ENCODE results near the gene PREX1.

Gene PREX1

DNA sequence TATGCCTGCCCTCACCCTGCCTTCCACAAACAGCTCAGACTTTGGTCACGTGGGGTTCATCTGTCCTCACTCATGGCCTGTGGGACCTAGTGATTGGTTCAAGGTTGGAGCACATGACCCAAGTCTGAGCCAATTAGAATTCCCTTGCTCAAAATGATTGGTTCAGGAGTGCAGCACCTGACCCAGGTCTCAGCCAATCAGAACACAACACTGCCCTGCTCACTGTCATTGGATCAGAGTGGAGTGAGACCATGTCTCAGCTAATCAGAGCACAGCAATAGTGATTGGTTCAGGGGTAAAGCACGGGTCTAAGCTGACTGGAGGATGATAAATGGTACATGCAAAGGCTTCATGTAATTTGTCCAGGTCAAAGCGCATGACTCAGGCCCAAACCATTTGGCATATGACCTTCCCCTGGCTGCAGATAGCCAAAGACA, 102.2 kb downstream of the PREX1 start:
- TF ChIP-seq ZNF70 (CRISPR knock-in tag; IDR thresholded peaks at IDR 0.05) (no peak), TOX (CRISPR knock-in tag; IDR thresholded peaks at IDR 0.05; ENCODE audit: borderline replicate concordance) (no peak), ARNTL (CRISPR knock-in tag; IDR thresholded peaks at IDR 0.05; ENCODE audit: borderline replicate concordance, low read depth) (no peak), ZFP30 (CRISPR knock-in tag; IDR thresholded peaks at IDR 0.05) (no peak)
- ATAC-seq = peak; percentile 61

DNA sequence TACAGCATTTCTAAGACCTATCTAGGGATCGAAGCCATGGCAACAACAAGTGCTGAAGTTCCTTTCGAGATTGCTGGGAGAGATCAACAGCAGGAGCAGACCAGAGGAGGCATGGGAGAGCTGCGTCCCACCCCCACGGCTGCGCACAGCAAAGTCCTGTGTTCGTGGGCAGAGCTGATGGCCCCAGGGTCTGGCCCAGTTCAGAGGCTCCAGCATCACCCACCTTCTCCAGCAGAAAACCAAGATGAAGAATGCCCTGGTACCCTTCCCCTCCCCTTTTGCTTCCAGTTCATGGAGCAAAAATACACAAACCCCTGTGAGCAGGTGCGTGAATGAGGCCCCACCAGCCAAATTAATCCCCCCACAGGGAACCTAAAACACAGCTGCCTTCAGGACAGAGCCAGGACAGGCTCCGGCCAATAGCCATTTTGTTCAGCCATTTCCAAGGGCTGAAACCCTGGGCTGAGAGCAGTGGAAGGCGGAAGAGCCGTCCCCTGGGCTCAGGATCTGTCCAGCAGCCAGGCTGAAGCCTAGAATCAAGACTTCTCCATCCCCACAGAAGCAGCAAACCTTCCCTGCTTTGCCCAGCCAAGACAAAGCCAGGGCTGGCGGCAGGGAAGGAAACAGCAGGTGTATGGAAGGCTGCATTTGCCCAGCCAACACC, 102.8 kb downstream of the PREX1 start:
- TF ChIP-seq RARB (CRISPR knock-in tag; IDR thresholded peaks at IDR 0.05) (no peak), TOX (CRISPR knock-in tag; IDR thresholded peaks at IDR 0.05; ENCODE audit: borderline replicate concordance) (no peak), TCF4 (CRISPR knock-in tag; IDR thresholded peaks at IDR 0.05; ENCODE audit: borderline replicate concordance) (no peak), SNAI2 (CRISPR knock-in tag; IDR thresholded peaks at IDR 0.05) (no peak), CSDC2 (CRISPR knock-in tag; IDR thresholded peaks at IDR 0.05) (no peak), ZNF70 (CRISPR knock-in tag; IDR thresholded peaks at IDR 0.05) (no peak), ZFP30 (CRISPR knock-in tag; IDR thresholded peaks at IDR 0.05) (no peak), ESRRG (CRISPR knock-in tag; IDR thresholded peaks at IDR 0.05) (no peak), OSR1 (CRISPR knock-in tag; IDR thresholded peaks at IDR 0.05) (no peak), BACH2 (CRISPR knock-in tag; IDR thresholded peaks at IDR 0.05; ENCODE audit: borderline replicate concordance) (no peak), ISL1 (CRISPR knock-in tag; IDR thresholded peaks at IDR 0.05) (no peak), ZC3H10 (CRISPR knock-in tag; IDR thresholded peaks at IDR 0.05) (no peak), ARNTL (CRISPR knock-in tag; IDR thresholded peaks at IDR 0.05; ENCODE audit: borderline replicate concordance, low read depth) (no peak), ZFP3 (CRISPR knock-in tag; IDR thresholded peaks at IDR 0.05) (no peak)
- TF ChIP-seq, protein P1, sequence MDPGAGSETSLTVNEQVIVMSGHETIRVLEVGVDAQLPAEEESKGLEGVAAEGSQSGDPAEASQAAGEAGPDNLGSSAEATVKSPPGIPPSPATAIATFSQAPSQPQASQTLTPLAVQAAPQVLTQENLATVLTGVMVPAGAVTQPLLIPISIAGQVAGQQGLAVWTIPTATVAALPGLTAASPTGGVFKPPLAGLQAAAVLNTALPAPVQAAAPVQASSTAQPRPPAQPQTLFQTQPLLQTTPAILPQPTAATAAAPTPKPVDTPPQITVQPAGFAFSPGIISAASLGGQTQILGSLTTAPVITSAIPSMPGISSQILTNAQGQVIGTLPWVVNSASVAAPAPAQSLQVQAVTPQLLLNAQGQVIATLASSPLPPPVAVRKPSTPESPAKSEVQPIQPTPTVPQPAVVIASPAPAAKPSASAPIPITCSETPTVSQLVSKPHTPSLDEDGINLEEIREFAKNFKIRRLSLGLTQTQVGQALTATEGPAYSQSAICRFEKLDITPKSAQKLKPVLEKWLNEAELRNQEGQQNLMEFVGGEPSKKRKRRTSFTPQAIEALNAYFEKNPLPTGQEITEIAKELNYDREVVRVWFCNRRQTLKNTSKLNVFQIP (CRISPR knock-in tag; IDR thresholded peaks at IDR 0.05; ENCODE audit: borderline replicate concordance, low read depth) = no peak
- TF ChIP-seq, protein P2, sequence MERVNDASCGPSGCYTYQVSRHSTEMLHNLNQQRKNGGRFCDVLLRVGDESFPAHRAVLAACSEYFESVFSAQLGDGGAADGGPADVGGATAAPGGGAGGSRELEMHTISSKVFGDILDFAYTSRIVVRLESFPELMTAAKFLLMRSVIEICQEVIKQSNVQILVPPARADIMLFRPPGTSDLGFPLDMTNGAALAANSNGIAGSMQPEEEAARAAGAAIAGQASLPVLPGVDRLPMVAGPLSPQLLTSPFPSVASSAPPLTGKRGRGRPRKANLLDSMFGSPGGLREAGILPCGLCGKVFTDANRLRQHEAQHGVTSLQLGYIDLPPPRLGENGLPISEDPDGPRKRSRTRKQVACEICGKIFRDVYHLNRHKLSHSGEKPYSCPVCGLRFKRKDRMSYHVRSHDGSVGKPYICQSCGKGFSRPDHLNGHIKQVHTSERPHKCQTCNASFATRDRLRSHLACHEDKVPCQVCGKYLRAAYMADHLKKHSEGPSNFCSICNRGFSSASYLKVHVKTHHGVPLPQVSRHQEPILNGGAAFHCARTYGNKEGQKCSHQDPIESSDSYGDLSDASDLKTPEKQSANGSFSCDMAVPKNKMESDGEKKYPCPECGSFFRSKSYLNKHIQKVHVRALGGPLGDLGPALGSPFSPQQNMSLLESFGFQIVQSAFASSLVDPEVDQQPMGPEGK (CRISPR knock-in tag; IDR thresholded peaks at IDR 0.05; ENCODE audit: borderline replicate concordance) = no peak
- TF ChIP-seq, protein P3, sequence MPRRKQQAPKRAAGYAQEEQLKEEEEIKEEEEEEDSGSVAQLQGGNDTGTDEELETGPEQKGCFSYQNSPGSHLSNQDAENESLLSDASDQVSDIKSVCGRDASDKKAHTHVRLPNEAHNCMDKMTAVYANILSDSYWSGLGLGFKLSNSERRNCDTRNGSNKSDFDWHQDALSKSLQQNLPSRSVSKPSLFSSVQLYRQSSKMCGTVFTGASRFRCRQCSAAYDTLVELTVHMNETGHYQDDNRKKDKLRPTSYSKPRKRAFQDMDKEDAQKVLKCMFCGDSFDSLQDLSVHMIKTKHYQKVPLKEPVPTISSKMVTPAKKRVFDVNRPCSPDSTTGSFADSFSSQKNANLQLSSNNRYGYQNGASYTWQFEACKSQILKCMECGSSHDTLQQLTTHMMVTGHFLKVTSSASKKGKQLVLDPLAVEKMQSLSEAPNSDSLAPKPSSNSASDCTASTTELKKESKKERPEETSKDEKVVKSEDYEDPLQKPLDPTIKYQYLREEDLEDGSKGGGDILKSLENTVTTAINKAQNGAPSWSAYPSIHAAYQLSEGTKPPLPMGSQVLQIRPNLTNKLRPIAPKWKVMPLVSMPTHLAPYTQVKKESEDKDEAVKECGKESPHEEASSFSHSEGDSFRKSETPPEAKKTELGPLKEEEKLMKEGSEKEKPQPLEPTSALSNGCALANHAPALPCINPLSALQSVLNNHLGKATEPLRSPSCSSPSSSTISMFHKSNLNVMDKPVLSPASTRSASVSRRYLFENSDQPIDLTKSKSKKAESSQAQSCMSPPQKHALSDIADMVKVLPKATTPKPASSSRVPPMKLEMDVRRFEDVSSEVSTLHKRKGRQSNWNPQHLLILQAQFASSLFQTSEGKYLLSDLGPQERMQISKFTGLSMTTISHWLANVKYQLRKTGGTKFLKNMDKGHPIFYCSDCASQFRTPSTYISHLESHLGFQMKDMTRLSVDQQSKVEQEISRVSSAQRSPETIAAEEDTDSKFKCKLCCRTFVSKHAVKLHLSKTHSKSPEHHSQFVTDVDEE (CRISPR knock-in tag; IDR thresholded peaks at IDR 0.05) = no peak
- TF ChIP-seq, protein P4, sequence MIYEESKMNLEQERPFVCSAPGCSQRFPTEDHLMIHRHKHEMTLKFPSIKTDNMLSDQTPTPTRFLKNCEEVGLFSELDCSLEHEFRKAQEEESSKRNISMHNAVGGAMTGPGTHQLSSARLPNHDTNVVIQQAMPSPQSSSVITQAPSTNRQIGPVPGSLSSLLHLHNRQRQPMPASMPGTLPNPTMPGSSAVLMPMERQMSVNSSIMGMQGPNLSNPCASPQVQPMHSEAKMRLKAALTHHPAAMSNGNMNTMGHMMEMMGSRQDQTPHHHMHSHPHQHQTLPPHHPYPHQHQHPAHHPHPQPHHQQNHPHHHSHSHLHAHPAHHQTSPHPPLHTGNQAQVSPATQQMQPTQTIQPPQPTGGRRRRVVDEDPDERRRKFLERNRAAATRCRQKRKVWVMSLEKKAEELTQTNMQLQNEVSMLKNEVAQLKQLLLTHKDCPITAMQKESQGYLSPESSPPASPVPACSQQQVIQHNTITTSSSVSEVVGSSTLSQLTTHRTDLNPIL (CRISPR knock-in tag; IDR thresholded peaks at IDR 0.05; ENCODE audit: low read depth) = no peak
- ATAC-seq = no peak

DNA sequence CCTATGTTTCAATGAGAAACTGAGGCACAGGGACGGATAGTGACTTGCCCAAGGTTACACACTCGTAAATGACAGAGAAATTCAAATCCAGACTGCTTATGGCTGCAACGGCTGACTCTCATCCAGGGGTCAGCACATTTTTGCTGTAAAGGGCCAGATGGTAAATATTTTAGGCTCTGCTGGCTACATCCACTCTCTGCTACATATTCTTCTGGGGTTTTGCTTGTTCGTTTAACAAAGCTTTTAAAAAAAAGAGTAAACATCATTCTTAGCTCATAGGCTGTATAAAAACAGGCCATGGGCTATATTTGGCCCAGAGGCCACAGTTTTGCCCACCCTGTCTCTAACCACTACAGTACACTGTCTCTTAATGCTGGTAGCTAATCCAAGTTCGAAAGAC, 103.4 kb downstream of the PREX1 start:
- TF ChIP-seq TCF4 (CRISPR knock-in tag; IDR thresholded peaks at IDR 0.05; ENCODE audit: borderline replicate concordance) (no peak), ZFP30 (CRISPR knock-in tag; IDR thresholded peaks at IDR 0.05) (no peak), OSR1 (CRISPR knock-in tag; IDR thresholded peaks at IDR 0.05) (no peak), BACH2 (CRISPR knock-in tag; IDR thresholded peaks at IDR 0.05; ENCODE audit: borderline replicate concordance) (no peak), ZNF70 (CRISPR knock-in tag; IDR thresholded peaks at IDR 0.05) (no peak), TOX (CRISPR knock-in tag; IDR thresholded peaks at IDR 0.05; ENCODE audit: borderline replicate concordance) (no peak), RARB (CRISPR knock-in tag; IDR thresholded peaks at IDR 0.05) (no peak)
- TF ChIP-seq, protein P3 (CRISPR knock-in tag; IDR thresholded peaks at IDR 0.05) = no peak
- TF ChIP-seq, protein P4 (CRISPR knock-in tag; IDR thresholded peaks at IDR 0.05; ENCODE audit: low read depth) = no peak
- no peak for ATAC-seq
